Vagina (tissue), 2 donors: ENCODE results near the gene TSC22D2. TPM values are rescaled to one million over a fixed set of nuclear protein-coding genes. Genes with fewer than 3 reads are reported as not detected.

ENCODE experiments used
- DNase-seq, 2 donors: peaks; one replicate each; pipeline ENCODE4 v3.0.0-alpha.2; 2017; ENCODE audit errors: extremely low spot score in 2 of 2
- H3K27ac ChIP-seq: fragments of 200-600 bp; sonication (generic); one replicate; pipeline ENCODE4 v1.5.1; 2019
- H3K27me3 ChIP-seq: fragments of 200-600 bp; sonication (generic); one replicate; pipeline ENCODE4 v1.5.1; 2019
- H3K36me3 ChIP-seq, 2 donors: fragments of 200-600 bp; sonication (generic); one replicate each; pipeline ENCODE4 v1.5.1; 2017 to 2019
- H3K4me1 ChIP-seq: fragments of 200-600 bp; sonication (generic); one replicate; pipeline ENCODE4 v1.5.1; 2019
- H3K4me3 ChIP-seq, 2 donors: fragments of 200-600 bp; sonication (generic); 1 replicate in 1 of 2; 2 replicates in 1 of 2; pipeline ENCODE4 v1.5.1; 2016 to 2019
- H3K9me3 ChIP-seq: fragments of 200-600 bp; sonication (generic); one replicate; pipeline ENCODE4 v1.5.1; 2019
- POLR2A ChIP-seq, 2 donors: fragments of 450-650 bp; IDR thresholded peaks; one replicate each; pipeline ENCODE4 v1.6.1; 2017; ENCODE audit warnings: antibody characterized with exemption in 2 of 2, mild to moderate bottlenecking in 2 of 2, moderate library complexity in 2 of 2
- POLR2AphosphoS5 ChIP-seq, 2 donors: sonication (generic); formaldehyde crosslinking; IDR thresholded peaks; one replicate each; pipeline ENCODE4 v1.9.0; 2017; ENCODE audit warnings: antibody characterized with exemption in 2 of 2, mild to moderate bottlenecking in 2 of 2, low read depth in 1 of 2; ENCODE audit not compliant: insufficient read depth in 1 of 2
- intact Hi-C: fragments of 100-400 bp; cut with DNase I; formaldehyde crosslinking; loops from one replicate; pipeline ENCODE4 v1.15.1; 2023
- total RNA-seq: library from RNA; depleted of rRNA; stranded (reverse); fragments of >200 nt; gene quantifications from one replicate; pipeline ENCODE4 v1.2.3, GENCODE V29; 2016
- TF ChIP-seq, protein P1 (sequence below), 3 experiments: fragments of 450-650 bp in 2 of 3; fragments of 200-600 bp in 1 of 3; sonication (generic) in 1 of 3; IDR thresholded peaks; one replicate each; pipeline ENCODE4 v1.5.1; 2017 to 2019; ENCODE audit warnings: antibody characterized with exemption in 3 of 3, mild to moderate bottlenecking in 2 of 3, moderate library complexity in 2 of 3

TSC22D2 gene
- total RNA-seq, 1 donor from 2014 or later, result 35.6 TPM

DNA sequence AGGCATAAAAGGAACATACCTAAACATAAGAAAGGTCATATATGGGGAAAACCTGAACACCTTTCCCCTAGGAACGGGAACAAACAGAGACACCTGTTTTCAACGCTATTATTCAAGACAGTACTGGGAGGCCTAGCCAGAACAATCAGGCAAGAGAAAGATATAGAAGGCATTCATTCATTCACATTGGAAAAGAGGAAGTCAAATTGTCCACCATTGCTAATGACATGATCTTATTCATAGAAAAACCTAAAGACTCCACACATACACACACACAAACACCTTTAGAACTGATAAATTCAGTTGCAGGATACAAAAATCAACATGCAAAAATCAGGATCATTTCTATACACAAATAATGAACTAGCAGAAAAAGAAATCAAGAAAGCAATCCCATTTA is 101.7 kb downstream of the TSC22D2 start:
- no peak overlapping the region for H3K27ac ChIP-seq
- TF ChIP-seq POLR2A (IDR thresholded peaks at IDR 0.05), result no peak
- TF ChIP-seq, protein P1, sequence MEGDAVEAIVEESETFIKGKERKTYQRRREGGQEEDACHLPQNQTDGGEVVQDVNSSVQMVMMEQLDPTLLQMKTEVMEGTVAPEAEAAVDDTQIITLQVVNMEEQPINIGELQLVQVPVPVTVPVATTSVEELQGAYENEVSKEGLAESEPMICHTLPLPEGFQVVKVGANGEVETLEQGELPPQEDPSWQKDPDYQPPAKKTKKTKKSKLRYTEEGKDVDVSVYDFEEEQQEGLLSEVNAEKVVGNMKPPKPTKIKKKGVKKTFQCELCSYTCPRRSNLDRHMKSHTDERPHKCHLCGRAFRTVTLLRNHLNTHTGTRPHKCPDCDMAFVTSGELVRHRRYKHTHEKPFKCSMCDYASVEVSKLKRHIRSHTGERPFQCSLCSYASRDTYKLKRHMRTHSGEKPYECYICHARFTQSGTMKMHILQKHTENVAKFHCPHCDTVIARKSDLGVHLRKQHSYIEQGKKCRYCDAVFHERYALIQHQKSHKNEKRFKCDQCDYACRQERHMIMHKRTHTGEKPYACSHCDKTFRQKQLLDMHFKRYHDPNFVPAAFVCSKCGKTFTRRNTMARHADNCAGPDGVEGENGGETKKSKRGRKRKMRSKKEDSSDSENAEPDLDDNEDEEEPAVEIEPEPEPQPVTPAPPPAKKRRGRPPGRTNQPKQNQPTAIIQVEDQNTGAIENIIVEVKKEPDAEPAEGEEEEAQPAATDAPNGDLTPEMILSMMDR (IDR thresholded peaks at IDR 0.05), result no peak
- TF ChIP-seq POLR2AphosphoS5 (IDR thresholded peaks at IDR 0.05; ENCODE audit: insufficient read depth in 1 of 2, low read depth in 1 of 2), result no peak
- H3K4me1 ChIP-seq, result no peaks in the 10 kb centered on the region
- intact Hi-C loops, result no loop called here
- H3K9me3 ChIP-seq, result no peaks in the 10 kb centered on the region
- no peak for DNase-seq
- no peak overlapping the region for H3K4me3 ChIP-seq
- no peaks in the 10 kb centered on the region for H3K36me3 ChIP-seq
- no peaks in the 10 kb centered on the region for H3K27me3 ChIP-seq

DNA sequence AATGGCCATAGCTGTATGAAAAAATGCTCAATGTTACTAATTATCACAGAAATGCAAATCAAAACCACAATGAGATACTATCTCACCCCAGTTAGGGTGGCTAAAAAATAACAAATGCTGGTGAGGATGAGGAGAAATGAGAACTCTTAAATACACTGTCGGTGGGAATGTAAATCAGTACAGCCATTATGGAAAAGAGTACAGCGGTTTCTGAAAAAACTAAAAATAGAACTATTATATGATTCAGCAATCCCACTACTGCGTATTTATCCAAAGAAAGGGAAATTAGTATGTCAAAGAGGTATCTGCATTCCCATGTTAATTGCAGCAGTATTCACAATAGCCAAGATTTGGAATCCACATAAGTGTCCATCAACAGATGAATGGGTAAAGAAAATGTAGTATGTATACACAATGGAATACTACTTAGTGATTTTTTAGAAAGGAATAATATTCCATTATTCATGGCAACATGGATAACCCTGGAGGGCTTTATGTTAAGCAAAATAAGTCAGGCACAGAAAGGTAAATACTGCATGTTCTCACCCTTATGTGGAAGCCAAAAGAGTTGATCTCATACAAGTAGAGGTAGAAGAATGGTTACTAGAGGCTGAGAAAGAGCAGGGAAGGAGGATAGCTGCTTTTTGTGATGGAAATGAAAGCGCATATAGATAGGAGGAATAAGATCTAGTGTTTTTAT is 103.2 kb downstream of the TSC22D2 start:
- intact Hi-C loops, result no loop called here
- Histone ChIP-seq H3K36me3 (no peaks in the 10 kb centered on the region), H3K27ac (no peak overlapping the region), H3K9me3 (no peaks in the 10 kb centered on the region), H3K4me1 (no peaks in the 10 kb centered on the region), H3K27me3 (no peaks in the 10 kb centered on the region), H3K4me3 (no peak overlapping the region)
- no peak for TF ChIP-seq POLR2A (IDR thresholded peaks at IDR 0.05)
- no peak for TF ChIP-seq POLR2AphosphoS5 (IDR thresholded peaks at IDR 0.05; ENCODE audit: insufficient read depth in 1 of 2, low read depth in 1 of 2)
- DNase-seq, result no peak

DNA sequence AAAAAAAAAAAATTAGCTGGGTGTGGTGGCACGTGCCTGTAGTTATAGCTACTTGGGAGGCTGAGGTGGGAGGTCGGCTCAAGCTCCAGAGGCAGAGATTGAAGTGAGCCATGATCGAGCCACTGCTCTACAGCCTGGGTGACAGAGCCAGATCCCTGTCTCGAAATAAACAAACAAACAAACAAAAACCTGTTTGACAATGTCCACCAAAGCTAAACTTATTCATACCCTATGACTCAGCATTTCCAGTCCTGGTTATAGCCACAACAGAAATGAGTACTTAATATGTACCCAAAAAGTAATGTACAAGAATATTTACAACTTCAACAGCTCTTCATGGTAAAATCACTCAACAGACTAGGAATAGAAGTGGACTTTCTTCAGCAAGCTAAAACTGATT is 107.1 kb downstream of the TSC22D2 start:
- no peaks in the 10 kb centered on the region for H3K36me3 ChIP-seq
- intact Hi-C loops, result no loop called here

More for the DNA sequence above, 107.1 kb downstream of the TSC22D2 start:
- Histone ChIP-seq H3K4me3 (no peak overlapping the region), H3K27me3 (no peaks in the 10 kb centered on the region), H3K4me1 (no peaks in the 10 kb centered on the region), H3K9me3 (no peaks in the 10 kb centered on the region), H3K27ac (no peak overlapping the region)
- no peak for TF ChIP-seq POLR2AphosphoS5 (IDR thresholded peaks at IDR 0.05; ENCODE audit: insufficient read depth in 1 of 2, low read depth in 1 of 2)
- TF ChIP-seq POLR2A (IDR thresholded peaks at IDR 0.05), result no peak
- TF ChIP-seq, protein P1 (IDR thresholded peaks at IDR 0.05), result no peak
- no peak for DNase-seq

Other genes starting within 250 kb of the TSC22D2 start
- gene SERP1, start 138.2 kb downstream of the TSC22D2 start, total RNA-seq, result 231 TPM
- 146 TPM for gene EIF2A, start 138.5 kb downstream of the TSC22D2 start, total RNA-seq
- 70.0 TPM for gene SELENOT, start 195.0 kb downstream of the TSC22D2 start, total RNA-seq